IgD-negative memory B cell (primary cell): Measurements from ENCODE around the gene FOCAD. TPM values are rescaled to one million over a fixed set of nuclear protein-coding genes. Genes with fewer than 3 reads are reported as not detected.
"Not testable (repeated sequence)": the region's sequence is repeated elsewhere in the genome, so short reads cannot be mapped to it uniquely, and the experiment has no call there.

Source experiments
- H3K27ac Mint-ChIP-seq, 3 donors: one replicate each; pipeline ENCODE4 v1.8.0; 2020 to 2022; ENCODE audit warnings: mild to moderate bottlenecking in 3 of 3, mixed read lengths in 3 of 3, moderate library complexity in 1 of 3
- H3K27me3 Mint-ChIP-seq: one replicate; pipeline ENCODE4 v1.8.0; 2021; ENCODE audit warnings: mixed read lengths
- H3K36me3 Mint-ChIP-seq: one replicate; pipeline ENCODE4 v1.8.0; 2020; ENCODE audit warnings: mild to moderate bottlenecking, mixed read lengths
- H3K4me1 Mint-ChIP-seq, 3 donors: one replicate each; pipeline ENCODE4 v1.8.0; 2020 to 2022; ENCODE audit warnings: mixed read lengths in 3 of 3, mild to moderate bottlenecking in 1 of 3
- H3K4me3 Mint-ChIP-seq, 4 donors: one replicate each; pipeline ENCODE4 v1.8.0; 2020 to 2022; ENCODE audit warnings: mild to moderate bottlenecking in 4 of 4, mixed read lengths in 4 of 4, moderate library complexity in 3 of 4
- H3K9me3 Mint-ChIP-seq, 3 donors: one replicate each; pipeline ENCODE4 v1.8.0; 2020 to 2021; ENCODE audit warnings: mixed read lengths in 3 of 3, mild to moderate bottlenecking in 1 of 3
- polyA plus RNA-seq: library from polyadenylated mRNA; unstranded; fragments of 300-500 nt; fragmentation: Illumina TruSeq; gene quantifications from one replicate; pipeline ENCODE4 v1.2.3, GENCODE V29; 2021

The FOCAD gene
- polyA plus RNA-seq, 1 donor from 2014 or later = 5.3 TPM

DNA sequence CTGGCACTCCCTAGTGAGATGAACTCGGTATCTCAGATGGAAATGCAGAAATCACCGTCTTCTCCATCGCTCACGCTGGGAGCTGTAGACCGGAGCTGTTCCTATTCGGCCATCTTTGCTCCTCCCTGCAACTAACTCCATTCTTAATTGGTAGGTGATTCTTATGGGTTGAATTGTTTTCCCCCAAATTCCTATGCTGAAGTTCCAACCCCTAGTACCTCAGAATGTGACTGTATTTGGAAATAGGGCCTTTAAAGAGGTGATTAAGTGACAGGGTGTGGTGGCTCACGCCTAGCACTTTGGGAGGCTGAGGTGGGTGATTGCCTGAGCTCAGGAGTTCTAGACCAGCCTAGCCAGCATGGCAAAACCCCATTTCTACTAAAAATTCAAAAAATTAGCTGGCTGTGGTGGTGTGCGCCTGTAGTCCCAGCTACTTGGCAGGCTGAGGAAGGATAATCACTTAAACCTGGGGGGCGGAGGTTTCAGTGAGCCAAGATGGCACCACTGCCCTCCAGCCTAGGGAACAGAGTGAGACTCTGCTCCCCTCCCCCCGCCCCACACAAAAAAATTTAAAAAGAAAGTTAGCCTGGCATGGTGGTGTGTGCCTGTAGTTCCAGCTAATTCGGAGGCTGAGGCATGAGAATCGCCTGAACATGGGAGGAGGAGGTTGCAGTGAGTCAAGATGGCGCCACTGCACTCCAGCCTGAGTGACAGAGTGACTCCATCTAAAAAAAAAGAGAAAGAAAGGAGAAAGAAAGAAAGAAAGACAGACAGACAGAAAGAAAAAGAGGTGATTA lies 25.2 kb upstream of the FOCAD start:
- Mint-ChIP-seq H3K4me3 (peak overlapping the region in 2 of 4 donors; percentile 89 to 96), H3K36me3 (no peaks in the 10 kb centered on the region), H3K27me3 (peaks cover 9% of the 10 kb centered on the region), H3K4me1 (peaks cover 0 to 3% (median 3%) of the 10 kb centered on the region in 3 donors), H3K27ac (no peak overlapping the region), H3K9me3 (no peaks in the 10 kb centered on the region)

DNA sequence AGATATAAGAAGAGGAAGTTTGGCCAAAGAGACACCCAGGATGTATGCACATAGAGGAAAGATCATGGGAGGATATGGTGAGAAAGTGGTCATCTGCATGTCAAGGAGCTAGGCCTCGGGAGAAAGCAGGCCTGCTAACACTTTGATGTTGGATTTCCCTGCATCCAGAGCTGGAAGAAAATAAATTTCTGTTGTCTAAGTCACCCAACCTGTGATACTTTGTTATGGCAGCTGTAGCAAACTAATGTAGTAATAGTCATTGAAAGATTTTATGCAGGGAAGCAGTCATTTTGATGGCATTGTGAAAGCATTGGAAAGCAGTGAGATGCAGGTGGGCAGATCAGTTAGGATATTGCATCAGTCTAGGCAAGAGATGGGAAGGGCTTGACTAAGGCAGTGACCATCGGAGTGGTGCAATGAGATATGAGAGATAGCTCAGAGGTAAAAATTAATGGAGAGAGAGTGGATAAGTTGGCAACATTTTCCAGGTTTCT lies 24.5 kb upstream of the FOCAD start:
- Mint-ChIP-seq H3K4me1 (peaks cover 0 to 3% (median 3%) of the 10 kb centered on the region in 3 donors), H3K9me3 (no peaks in the 10 kb centered on the region), H3K4me3 (no peak overlapping the region), H3K27ac (no peak overlapping the region), H3K27me3 (peaks cover 5% of the 10 kb centered on the region), H3K36me3 (no peaks in the 10 kb centered on the region)

DNA sequence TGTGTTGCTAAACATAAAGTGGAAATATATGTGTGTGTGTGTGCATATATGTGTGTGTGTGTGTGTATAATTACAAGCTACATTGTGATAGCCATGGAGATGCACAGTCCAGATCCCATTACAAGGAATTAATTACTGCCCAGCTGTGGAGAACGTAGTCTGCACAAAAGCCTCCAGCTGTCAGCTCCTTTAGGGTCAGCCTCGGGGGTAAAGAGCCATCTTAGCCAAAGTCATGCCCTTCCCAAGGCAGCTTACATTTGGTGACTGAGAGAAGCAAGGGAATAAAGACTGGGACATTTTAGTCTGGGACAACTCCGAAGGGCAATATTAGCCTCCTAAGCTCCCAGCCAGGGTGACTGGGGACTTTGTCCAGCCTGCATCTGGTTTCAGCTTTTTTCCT lies 21.9 kb upstream of the FOCAD start:
- Mint-ChIP-seq H3K4me1 (peaks cover 0 to 3% (median 3%) of the 10 kb centered on the region in 3 donors), H3K9me3 (no peaks in the 10 kb centered on the region), H3K27me3 (peaks cover 1% of the 10 kb centered on the region), H3K4me3 (no peak overlapping the region), H3K36me3 (no peaks in the 10 kb centered on the region), H3K27ac (no peak overlapping the region)

DNA sequence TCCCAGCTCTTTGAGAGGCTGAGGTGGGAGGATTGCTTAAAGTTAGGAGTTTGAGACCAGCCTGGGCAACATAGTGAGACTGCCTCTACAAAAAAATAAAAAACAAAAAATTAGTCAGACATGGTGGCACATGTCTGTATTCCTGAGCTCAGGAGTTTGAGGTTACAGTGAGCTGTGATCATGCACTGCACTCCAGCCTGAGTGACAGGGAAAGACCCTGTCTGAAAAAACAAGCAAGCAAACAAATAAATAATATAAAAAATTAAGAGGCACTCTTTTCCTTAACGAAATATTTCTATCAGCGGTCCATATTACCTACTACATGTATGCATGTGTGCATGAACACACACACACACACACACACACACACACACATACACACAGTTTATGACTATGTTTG lies 20.9 kb upstream of the FOCAD start:
- Mint-ChIP-seq H3K9me3 (no peaks in the 10 kb centered on the region), H3K4me1 (peaks cover 0 to 3% (median 3%) of the 10 kb centered on the region in 3 donors), H3K27ac (no peak overlapping the region), H3K4me3 (no peak overlapping the region), H3K27me3 (peaks cover 1% of the 10 kb centered on the region), H3K36me3 (no peaks in the 10 kb centered on the region)

DNA sequence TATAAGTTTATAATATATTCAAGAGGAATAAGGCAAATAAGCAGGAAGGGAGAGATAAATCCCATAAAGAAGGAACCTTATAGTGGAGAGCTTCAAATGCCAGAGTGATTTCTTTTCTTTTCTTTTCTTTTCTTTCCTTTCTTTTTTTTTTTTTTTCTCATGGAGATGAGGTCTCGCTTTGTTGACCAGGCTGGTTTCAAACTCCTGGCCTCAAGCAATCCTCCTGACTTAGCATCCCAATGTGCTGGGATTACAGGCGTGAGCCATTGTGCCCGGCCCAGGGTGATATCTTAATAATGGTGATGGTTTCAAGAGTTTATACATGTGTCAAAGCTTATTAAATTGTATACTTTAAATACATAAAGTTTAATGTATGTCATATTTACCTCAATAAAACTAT lies 19.6 kb upstream of the FOCAD start:
- no peak overlapping the region for H3K27ac Mint-ChIP-seq
- no peaks in the 10 kb centered on the region for H3K36me3 Mint-ChIP-seq
- H3K4me3 Mint-ChIP-seq = no peak overlapping the region
- H3K27me3 Mint-ChIP-seq = peaks cover 1% of the 10 kb centered on the region
- peaks cover 0 to 3% (median 3%) of the 10 kb centered on the region in 3 donors for H3K4me1 Mint-ChIP-seq
- H3K9me3 Mint-ChIP-seq = no peaks in the 10 kb centered on the region

DNA sequence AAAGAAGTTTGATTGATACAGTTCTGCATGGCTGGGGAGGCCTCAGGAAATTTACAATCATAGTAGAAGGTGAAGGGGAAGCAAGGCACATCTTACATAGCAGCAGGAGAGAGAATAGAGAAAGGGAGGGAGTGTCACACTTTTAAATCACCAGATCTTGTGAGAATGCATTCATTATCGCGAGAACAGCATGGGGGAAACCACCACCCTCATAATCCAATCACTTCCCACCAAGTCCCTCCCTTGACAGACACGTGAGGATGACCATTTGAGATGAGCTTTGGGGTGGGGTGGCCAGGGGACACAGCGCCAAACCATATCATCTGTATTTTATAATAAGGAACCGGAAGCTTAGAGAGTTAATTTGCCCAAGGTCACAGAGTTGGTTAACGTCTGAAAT lies 13.7 kb upstream of the FOCAD start:
- Mint-ChIP-seq H3K9me3 (no peaks in the 10 kb centered on the region), H3K27ac (no peak overlapping the region), H3K27me3 (no peaks in the 10 kb centered on the region), H3K36me3 (no peaks in the 10 kb centered on the region), H3K4me1 (no peaks in the 10 kb centered on the region), H3K4me3 (no peak overlapping the region)

DNA sequence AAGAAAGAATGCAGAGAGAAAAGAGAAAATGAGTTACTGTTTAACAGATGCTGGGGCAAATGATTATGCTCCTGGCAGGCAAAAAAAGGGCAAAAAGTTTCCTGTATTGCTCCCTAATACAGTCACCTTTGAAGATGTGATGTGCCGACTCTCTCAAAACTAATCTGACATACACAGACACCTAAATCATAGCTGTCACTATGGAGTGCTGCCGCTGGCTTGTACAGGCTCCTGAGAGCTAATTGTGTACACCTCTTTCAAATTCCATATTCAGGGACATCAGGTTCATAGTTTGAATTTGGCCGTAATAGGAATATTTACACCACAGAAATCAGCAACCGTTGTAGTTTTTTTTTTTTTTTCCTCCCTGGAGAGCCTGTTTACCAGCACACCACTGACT lies 12.4 kb upstream of the FOCAD start:
- Mint-ChIP-seq H3K9me3 (no peaks in the 10 kb centered on the region), H3K36me3 (no peaks in the 10 kb centered on the region), H3K4me1 (no peaks in the 10 kb centered on the region), H3K27me3 (no peaks in the 10 kb centered on the region), H3K27ac (no peak overlapping the region), H3K4me3 (no peak overlapping the region)

DNA sequence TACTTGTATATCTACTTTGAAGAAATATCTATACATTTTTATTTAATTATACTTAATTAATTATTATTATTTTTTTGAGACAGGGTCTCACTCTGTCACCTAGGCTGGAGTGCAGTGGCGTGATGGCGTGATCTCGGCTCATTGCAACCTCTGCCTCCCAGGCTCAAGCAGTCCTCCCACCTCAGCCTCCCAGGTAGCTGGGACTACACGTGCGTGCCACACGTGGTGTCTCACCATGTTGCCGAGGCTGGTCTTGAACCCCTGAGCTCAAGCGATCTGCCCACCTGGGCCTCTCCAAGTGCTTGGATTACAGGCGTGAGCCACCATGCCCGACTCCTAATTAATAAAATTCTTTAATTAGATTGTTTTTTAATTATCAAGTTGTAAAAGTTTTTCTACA lies 10.5 kb upstream of the FOCAD start:
- not testable (repeated sequence) for H3K27ac Mint-ChIP-seq, H3K9me3 Mint-ChIP-seq, H3K4me3 Mint-ChIP-seq, H3K36me3 Mint-ChIP-seq, H3K27me3 Mint-ChIP-seq, H3K4me1 Mint-ChIP-seq

DNA sequence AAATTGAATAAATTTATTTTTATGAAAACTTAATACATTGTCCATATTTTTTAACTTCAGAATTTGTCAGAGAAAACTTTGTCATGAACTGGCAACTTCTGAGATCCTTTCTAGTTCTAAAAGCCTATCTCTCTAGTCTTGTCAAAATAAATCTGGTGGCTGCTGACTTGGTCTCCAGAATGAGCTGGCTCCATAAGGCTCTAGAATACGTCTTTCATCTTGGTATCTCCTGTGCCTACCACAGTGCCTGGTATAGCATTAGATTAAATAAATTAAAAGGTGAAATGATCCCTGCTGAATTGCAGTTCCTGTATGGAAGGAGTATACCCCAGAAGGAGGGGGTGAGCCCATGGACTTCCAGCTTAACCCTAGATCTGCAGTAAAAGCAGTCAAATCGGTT lies 2.6 kb upstream of the FOCAD start:
- peaks cover 13 to 17% (median 14%) of the 10 kb centered on the region in 3 donors for H3K4me1 Mint-ChIP-seq
- peaks cover 1% of the 10 kb centered on the region for H3K36me3 Mint-ChIP-seq
- no peaks in the 10 kb centered on the region for H3K9me3 Mint-ChIP-seq
- H3K27me3 Mint-ChIP-seq = no peaks in the 10 kb centered on the region
- no peak overlapping the region for H3K27ac Mint-ChIP-seq
- peak overlapping the region in 1 of 4 donors; percentile 27 for H3K4me3 Mint-ChIP-seq

DNA sequence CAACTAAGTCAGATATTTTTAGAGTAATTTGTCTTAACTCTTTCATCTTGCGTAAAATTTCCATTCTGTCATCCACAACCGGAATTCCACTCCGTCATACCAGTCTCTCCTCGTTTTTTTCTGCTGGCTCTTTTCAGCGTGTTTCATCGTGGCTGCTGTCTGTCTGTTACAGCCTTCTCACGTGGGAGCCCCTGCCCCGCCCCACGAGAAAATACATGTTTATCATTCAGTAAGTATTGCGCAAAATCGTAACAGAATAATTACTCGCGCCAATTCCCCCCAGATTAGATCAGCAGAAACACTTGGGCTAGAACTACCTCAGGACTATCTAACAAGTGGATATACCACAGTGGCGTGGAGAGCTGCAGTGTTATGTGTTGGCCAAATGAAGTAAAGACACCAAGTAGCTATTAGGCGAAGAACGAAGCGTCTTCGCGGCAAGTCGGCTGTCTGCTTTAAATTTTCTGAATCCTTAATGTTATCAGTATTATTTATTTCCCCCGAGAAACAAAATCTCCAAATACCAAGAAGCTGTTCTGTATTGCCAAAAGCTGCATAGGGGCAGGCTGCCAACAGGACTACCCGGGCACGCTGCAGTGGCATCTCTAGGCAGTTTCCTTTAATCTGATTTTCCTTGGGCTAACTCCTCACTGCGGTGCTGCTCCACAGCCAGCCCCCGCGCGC lies 566 bp upstream of the FOCAD start:
- no peaks in the 10 kb centered on the region for H3K27me3 Mint-ChIP-seq
- peaks cover 14 to 17% (median 14%) of the 10 kb centered on the region in 3 donors for H3K4me1 Mint-ChIP-seq
- H3K9me3 Mint-ChIP-seq = no peaks in the 10 kb centered on the region
- peaks cover 1% of the 10 kb centered on the region for H3K36me3 Mint-ChIP-seq
- H3K27ac Mint-ChIP-seq = peak overlapping the region; percentile 18 to 65 (median 55)
- H3K4me3 Mint-ChIP-seq = peak overlapping the region; percentile 86 to 95 (median 90)

DNA sequence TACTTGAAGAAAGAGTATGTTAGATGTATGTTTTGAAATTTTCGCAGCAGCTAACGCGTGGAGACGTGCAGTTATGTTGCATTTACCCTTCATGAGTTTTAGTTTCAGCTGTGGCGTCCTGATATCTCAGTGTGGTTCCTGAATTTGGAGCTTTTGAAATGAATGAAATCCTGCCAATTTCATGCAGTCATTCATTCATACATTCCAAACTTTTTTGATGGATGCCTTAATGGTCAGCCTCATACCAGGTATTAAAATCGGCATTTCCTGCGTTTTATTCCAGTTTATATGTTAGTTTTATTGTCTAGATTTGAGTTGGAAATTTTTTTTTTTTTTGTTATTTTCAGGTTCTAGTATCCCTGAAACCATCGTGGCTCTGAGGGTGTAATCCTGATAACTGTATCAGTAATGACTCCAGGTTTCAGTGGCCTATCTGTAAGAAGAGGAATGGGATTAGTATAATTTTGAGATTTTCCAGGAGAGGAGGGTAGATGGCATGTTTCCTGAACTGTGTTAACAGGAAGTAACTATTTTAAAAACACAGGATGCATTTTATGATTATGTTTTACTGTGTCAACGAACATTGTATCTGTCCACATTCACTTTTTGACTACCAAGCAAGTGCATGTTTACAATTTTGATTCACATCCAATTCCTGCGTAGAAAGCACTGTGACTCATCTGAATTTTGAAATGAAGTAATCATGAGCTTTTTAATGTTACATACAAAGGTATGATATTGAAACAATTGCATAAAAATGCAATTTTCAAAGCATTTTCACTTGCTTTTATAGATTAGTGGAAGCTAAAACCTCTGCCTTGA lies 1.0 kb downstream of the FOCAD start:
- H3K4me1 Mint-ChIP-seq = peaks cover 14 to 17% (median 14%) of the 10 kb centered on the region in 3 donors
- H3K27me3 Mint-ChIP-seq = no peaks in the 10 kb centered on the region
- peak overlapping the region in 2 of 3 donors; percentile 28 to 59 for H3K27ac Mint-ChIP-seq
- peak overlapping the region; percentile 86 to 95 (median 92) for H3K4me3 Mint-ChIP-seq
- H3K9me3 Mint-ChIP-seq = no peaks in the 10 kb centered on the region
- H3K36me3 Mint-ChIP-seq = peaks cover 1% of the 10 kb centered on the region

DNA sequence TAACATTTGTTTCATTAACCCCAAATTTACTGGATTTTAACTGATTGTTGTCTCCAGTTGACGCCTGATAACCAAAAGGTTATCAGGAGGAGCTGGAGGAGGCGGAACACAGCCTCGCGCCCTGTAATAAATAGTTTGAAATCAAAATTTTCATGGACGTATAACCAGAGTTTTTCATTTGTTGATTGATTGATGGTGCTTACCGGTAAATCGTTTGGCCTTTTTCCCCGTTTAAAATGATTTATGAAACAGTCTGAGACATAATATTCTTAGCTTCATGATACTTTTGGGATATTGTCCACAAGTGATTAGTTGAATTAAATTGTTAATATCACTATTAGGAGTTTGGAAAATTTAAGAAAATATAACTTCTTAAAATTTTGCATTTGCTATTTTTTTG lies 1.7 kb downstream of the FOCAD start:
- Mint-ChIP-seq H3K9me3 (no peaks in the 10 kb centered on the region), H3K36me3 (peaks cover 1% of the 10 kb centered on the region), H3K4me1 (peaks cover 14 to 17% (median 14%) of the 10 kb centered on the region in 3 donors), H3K27ac (no peak overlapping the region), H3K4me3 (no peak overlapping the region), H3K27me3 (no peaks in the 10 kb centered on the region)

DNA sequence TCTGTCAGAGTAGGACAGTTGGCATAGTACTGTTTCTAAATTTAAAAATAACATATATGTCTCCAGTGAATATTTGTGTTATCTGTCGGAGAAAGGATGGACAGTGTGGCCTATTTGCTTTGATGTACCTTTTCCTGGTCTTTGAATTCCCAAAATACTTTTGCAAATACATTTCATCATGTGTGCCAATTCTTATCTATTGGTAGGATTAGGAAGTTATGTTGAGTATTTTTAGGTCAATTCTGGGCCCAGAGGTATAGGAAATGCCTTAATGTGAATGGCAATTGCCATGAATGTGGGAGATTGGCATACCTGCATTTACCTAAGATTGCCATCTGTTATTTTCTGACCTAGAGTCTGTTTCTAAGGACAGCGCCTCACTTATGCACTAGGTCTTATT lies 5.8 kb downstream of the FOCAD start:
- Mint-ChIP-seq H3K4me1 (peaks cover 6 to 7% (median 6%) of the 10 kb centered on the region in 3 donors), H3K27me3 (no peaks in the 10 kb centered on the region), H3K4me3 (no peak overlapping the region), H3K9me3 (no peaks in the 10 kb centered on the region), H3K36me3 (peaks cover 4% of the 10 kb centered on the region), H3K27ac (no peak overlapping the region)

DNA sequence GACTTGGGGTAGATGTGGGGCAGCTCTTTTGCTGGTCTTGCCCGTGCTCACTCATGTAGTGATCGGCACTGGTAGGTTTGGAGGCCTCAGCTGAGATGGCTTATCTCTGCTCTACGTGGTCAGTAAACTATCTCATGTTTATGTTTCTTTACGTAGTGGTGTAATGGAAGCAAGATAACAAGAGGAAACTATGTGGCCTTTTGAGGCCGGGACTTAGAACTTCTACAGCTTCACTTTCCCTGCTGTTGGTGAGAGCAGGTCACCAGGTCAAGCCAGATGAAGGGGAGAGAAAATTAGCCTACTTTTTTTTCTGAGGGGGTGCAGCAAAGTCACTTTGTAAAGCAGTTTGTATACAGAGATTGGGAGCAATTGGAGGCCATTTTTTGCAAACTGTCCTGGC lies 8.5 kb downstream of the FOCAD start:
- H3K36me3 Mint-ChIP-seq = peaks cover 4% of the 10 kb centered on the region
- no peak overlapping the region for H3K4me3 Mint-ChIP-seq
- H3K27ac Mint-ChIP-seq = no peak overlapping the region
- peaks cover 0 to 1% (median 0%) of the 10 kb centered on the region in 3 donors for H3K4me1 Mint-ChIP-seq
- H3K27me3 Mint-ChIP-seq = no peaks in the 10 kb centered on the region
- H3K9me3 Mint-ChIP-seq = no peaks in the 10 kb centered on the region

DNA sequence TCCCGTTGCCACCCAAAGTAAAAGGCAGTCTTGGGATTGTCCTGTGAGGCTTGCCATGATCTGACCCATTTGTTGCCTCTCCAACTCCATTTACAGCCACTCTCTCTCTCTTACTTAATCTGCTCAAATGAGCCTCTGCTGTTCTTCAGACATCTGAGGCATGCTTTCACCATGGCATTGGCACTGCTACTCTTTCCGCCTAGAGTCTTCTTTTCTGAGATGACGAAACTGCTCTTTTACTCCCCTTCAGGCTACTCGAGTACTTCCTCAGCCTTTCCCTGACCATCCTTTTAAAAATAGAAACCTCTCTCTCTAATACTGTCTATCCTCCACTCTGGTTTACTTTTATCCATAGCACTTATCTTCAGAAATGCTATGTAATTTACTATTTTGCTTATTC lies 9.0 kb downstream of the FOCAD start:
- no peaks in the 10 kb centered on the region for H3K27me3 Mint-ChIP-seq
- H3K27ac Mint-ChIP-seq = no peak overlapping the region
- H3K4me3 Mint-ChIP-seq = no peak overlapping the region

More for the DNA sequence above, 9.0 kb downstream of the FOCAD start:
- H3K36me3 Mint-ChIP-seq = peaks cover 4% of the 10 kb centered on the region
- H3K9me3 Mint-ChIP-seq = no peaks in the 10 kb centered on the region
- peaks cover 0 to 1% (median 0%) of the 10 kb centered on the region in 3 donors for H3K4me1 Mint-ChIP-seq
